Measurements from ENCODE around the gene HOGA1. TPM values are rescaled to one million over a fixed set of nuclear protein-coding genes. Genes with fewer than 3 reads are reported as not detected.

Gene HOGA1
- total and polyA plus RNA-seq, 2 of the 13 experiments (the other 11 are each of a cell fraction or from before 2014, with no cell fraction given), result 7.6 to 19.5 TPM

DNA sequence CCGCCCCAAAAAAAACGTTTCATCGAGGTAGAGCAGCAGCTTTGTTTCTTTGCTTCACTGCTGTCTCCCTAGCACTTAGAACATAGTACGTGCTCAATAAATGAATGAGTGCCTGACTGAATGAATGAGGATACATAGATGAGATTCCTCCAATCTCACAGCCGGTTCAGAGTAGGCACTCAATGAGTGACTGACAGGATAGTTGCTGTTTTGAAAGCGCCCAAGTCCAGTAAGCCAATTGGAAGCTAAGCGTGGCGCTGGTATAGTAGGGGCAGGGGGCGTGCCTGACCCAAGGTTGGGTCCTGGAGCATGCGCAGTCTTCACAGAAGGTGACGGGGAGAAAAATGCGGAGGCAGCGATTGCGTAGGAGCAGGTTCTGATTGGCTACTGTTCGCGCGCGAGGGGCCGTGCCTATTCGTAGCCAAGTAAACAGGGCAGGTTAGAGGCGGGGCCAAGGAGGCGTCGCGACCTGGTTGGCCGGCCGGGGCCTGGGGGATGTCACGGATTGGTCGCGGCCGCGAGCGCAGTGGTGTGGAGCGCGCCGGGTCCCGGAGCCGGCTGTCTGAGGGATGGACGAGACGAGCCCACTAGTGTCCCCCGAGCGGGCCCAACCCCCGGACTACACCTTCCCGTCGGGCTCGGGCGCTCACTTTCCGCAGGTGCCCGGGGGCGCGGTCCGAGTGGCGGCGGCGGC, 56.1 kb downstream of the HOGA1 start, which contains the start of gene PI4K2A (continued):
- TF ChIP-seq, protein P1, sequence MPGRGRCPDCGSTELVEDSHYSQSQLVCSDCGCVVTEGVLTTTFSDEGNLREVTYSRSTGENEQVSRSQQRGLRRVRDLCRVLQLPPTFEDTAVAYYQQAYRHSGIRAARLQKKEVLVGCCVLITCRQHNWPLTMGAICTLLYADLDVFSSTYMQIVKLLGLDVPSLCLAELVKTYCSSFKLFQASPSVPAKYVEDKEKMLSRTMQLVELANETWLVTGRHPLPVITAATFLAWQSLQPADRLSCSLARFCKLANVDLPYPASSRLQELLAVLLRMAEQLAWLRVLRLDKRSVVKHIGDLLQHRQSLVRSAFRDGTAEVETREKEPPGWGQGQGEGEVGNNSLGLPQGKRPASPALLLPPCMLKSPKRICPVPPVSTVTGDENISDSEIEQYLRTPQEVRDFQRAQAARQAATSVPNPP (CRISPR knock-in tag; IDR thresholded peaks at IDR 0.05), result no peak
- TF ChIP-seq KLF9 (CRISPR knock-in tag; IDR thresholded peaks at IDR 0.05; ENCODE audit: low read depth) (peak; percentile 79; the same call in 1 of the 2 replicates), NFKBIZ (CRISPR knock-in tag; IDR thresholded peaks at IDR 0.05) (no peak), ZNF496 (CRISPR knock-in tag; IDR thresholded peaks at IDR 0.05; ENCODE audit: insufficient replicate concordance) (no peak), NR2C2 (CRISPR knock-in tag; IDR thresholded peaks at IDR 0.05; ENCODE audit: borderline replicate concordance) (peak; percentile 94), AGO1 (IDR thresholded peaks at IDR 0.05; ENCODE audit: low read depth, low read length, poor library complexity, severe bottlenecking) (no peak), GTF3A (CRISPR knock-in tag; conservative IDR thresholded peaks at IDR 0.05) (no peak), REL (CRISPR knock-in tag; conservative IDR thresholded peaks at IDR 0.05) (no peak), MBNL3 (CRISPR knock-in tag; conservative IDR thresholded peaks at IDR 0.05) (no peak), FOXK2 (IDR thresholded peaks at IDR 0.05) (peak; percentile 98), KDM2A (CRISPR knock-in tag; IDR thresholded peaks at IDR 0.05; ENCODE audit: borderline replicate concordance, low read depth) (no peak; the same call in 1 of the 2 replicates), RARA (CRISPR knock-in tag; IDR thresholded peaks at IDR 0.05) (no peak), DNMT3B (CRISPR knock-in tag; conservative IDR thresholded peaks at IDR 0.05) (peak; percentile 51; the same call in 1 of the 2 replicates)
- TF ChIP-seq, protein P2, sequence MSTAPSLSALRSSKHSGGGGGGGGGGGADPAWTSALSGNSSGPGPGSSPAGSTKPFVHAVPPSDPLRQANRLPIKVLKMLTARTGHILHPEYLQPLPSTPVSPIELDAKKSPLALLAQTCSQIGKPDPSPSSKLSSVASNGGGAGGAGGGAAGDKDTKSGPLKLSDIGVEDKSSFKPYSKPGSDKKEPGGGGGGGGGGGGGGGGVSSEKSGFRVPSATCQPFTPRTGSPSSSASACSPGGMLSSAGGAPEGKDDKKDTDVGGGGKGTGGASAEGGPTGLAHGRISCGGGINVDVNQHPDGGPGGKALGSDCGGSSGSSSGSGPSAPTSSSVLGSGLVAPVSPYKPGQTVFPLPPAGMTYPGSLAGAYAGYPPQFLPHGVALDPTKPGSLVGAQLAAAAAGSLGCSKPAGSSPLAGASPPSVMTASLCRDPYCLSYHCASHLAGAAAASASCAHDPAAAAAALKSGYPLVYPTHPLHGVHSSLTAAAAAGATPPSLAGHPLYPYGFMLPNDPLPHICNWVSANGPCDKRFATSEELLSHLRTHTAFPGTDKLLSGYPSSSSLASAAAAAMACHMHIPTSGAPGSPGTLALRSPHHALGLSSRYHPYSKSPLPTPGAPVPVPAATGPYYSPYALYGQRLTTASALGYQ (CRISPR knock-in tag; IDR thresholded peaks at IDR 0.05), result no peak
- TF ChIP-seq, protein P3, sequence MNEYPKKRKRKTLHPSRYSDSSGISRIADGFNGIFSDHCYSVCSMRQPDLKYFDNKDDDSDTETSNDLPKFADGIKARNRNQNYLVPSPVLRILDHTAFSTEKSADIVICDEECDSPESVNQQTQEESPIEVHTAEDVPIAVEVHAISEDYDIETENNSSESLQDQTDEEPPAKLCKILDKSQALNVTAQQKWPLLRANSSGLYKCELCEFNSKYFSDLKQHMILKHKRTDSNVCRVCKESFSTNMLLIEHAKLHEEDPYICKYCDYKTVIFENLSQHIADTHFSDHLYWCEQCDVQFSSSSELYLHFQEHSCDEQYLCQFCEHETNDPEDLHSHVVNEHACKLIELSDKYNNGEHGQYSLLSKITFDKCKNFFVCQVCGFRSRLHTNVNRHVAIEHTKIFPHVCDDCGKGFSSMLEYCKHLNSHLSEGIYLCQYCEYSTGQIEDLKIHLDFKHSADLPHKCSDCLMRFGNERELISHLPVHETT (CRISPR knock-in tag; conservative IDR thresholded peaks at IDR 0.05), result no peak
- TF ChIP-seq, protein P4, sequence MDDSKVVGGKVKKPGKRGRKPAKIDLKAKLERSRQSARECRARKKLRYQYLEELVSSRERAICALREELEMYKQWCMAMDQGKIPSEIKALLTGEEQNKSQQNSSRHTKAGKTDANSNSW (CRISPR knock-in tag; IDR thresholded peaks at IDR 0.05; ENCODE audit: borderline replicate concordance), result no peak
- TF ChIP-seq, protein P5, sequence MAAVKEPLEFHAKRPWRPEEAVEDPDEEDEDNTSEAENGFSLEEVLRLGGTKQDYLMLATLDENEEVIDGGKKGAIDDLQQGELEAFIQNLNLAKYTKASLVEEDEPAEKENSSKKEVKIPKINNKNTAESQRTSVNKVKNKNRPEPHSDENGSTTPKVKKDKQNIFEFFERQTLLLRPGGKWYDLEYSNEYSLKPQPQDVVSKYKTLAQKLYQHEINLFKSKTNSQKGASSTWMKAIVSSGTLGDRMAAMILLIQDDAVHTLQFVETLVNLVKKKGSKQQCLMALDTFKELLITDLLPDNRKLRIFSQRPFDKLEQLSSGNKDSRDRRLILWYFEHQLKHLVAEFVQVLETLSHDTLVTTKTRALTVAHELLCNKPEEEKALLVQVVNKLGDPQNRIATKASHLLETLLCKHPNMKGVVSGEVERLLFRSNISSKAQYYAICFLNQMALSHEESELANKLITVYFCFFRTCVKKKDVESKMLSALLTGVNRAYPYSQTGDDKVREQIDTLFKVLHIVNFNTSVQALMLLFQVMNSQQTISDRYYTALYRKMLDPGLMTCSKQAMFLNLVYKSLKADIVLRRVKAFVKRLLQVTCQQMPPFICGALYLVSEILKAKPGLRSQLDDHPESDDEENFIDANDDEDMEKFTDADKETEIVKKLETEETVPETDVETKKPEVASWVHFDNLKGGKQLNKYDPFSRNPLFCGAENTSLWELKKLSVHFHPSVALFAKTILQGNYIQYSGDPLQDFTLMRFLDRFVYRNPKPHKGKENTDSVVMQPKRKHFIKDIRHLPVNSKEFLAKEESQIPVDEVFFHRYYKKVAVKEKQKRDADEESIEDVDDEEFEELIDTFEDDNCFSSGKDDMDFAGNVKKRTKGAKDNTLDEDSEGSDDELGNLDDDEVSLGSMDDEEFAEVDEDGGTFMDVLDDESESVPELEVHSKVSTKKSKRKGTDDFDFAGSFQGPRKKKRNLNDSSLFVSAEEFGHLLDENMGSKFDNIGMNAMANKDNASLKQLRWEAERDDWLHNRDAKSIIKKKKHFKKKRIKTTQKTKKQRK (IDR thresholded peaks at IDR 0.05; ENCODE audit: low read length), result no peak
- TF ChIP-seq, protein P6, sequence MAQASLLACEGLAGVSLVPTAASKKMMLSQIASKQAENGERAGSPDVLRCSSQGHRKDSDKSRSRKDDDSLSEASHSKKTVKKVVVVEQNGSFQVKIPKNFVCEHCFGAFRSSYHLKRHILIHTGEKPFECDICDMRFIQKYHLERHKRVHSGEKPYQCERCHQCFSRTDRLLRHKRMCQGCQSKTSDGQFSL (CRISPR knock-in tag; IDR thresholded peaks at IDR 0.05), result no peak

Data from HepG2 (cell line).